ENCODE results near the gene ZNF613.
"Not testable (repeated sequence)": the region's sequence is repeated elsewhere in the genome, so short reads cannot be mapped to it uniquely, and the experiment has no call there.

The ZNF613 gene

DNA sequence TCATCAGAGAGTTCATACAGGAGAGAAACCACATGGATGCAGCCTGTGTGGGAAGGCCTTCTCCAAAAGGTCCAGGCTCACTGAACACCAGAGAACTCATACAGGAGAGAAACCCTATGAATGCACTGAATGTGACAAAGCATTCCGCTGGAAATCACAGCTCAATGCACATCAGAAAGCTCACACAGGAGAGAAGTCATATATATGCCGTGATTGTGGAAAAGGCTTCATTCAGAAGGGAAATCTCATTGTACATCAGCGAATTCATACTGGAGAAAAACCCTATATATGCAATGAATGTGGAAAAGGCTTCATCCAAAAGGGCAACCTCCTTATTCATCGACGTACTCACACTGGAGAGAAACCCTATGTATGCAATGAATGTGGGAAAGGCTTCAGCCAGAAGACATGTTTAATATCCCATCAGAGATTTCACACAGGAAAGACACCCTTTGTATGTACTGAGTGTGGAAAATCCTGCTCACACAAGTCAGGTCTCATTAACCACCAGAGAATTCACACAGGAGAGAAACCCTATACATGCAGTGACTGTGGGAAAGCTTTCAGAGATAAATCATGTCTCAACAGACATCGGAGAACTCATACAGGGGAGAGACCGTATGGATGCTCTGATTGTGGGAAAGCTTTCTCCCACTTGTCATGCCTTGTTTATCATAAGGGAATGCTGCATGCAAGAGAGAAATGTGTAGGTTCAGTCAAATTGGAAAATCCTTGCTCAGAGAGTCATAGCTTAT lies 17.7 kb downstream of the ZNF613 start:
- DNase-seq, result no peak

DNA sequence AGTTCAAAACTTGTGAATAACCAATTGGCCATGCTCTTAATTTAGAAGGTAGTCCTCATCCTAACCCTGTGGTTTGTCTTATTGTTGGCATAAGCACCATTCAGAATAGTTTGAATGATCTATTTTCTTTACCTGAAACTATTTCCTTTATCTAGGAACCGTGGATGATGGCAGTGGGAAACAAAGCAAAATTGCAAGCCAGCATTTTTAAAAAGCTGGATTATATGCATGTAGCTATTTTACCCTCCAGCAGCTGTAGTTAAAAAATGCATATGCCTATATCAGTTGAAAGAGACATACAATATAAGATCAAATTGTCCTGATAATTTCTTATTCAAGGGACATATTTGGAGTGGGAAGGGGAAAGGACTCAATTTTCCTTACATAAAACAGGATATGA lies 19.3 kb downstream of the ZNF613 start:
- no peak for DNase-seq

DNA sequence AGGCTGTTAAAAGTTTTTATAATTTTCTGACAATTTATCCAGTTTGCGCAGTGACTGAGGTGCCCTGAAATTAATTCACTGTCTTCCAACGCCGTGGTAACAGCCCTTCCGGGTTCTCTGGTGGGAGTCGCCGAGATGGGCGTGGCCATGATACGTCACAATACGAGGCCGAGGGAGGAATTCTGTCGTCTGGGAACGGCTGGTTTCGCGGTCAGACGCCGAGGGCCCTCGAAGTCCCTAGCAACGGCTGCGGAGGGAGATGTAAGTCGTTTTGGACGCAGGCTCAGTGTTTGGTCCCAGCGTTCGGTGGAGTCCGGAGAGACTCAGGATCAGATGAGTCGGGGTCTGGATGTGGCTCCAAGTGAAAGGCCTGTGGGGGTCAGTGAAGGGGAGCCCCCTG lies 21.7 kb downstream of the ZNF613 start:
- no peak for DNase-seq

DNA sequence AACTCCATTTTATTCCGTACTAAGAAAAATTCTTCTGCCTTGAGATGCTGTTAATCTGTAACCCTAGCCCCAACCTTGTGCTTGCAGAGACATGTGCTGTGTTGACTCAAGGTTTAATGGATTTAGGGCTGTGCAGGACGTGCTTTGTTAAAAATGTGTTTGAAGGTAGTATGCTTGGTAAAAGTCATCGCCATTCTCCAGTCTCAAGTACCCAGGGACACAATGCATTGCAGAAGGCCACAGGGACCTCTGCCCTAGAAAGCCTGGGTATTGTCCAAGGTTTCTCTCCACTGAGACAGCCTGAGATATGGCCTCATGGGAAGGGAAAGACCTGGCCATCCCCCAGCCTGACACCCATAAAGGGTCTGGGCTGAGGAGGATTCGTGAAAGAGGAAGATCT lies 30.6 kb downstream of the ZNF613 start:
- not testable (repeated sequence) for DNase-seq

DNA sequence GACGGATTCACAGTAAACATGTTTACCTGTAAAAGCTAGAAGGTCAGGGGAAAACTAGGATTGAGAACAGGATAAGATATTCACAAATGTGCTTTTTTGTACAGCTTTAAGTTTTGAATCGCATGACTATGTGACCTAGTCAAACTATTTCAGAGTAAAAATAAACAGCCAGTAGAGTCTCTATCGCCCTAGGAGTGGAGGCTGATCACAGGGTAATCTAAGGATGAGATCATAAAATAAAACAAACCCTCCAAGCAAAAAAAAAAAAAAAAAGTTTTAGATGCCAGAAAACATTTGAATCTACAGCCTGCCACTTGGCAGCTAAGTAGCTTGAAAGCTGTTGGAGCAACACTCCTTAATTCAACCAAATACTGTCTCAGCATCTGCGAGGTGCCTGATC lies 32.5 kb downstream of the ZNF613 start:
- no peak for DNase-seq

DNA sequence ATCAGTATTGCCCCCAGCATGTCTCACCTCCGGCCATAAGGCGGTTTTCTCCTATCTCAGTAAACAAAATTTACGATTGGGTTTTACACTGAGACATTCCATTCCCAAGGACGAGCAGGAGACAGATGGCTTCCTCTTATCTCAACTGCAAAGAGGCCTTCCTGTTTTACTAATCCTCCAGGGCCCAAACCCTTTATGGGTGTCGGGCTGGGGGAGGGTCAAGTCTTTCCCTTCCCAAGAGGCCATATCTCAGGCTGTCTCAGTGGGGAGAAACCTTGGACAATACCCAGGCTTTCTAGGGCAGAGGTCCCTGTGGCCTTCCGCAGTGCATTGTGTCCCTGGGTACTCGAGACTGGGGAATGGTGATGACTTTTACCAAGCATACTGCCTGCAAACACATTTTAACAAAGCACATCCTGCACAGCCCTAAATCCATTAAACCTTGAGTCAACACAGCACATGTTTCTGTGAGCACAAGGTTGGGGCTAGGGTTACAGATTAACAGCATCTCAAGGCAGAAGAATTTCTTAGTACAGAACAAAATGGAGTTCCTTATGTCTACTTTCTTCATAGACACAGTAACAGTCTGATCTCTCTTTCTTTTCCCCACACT lies 33.5 kb downstream of the ZNF613 start:
- not testable (repeated sequence) for DNase-seq

DNA sequence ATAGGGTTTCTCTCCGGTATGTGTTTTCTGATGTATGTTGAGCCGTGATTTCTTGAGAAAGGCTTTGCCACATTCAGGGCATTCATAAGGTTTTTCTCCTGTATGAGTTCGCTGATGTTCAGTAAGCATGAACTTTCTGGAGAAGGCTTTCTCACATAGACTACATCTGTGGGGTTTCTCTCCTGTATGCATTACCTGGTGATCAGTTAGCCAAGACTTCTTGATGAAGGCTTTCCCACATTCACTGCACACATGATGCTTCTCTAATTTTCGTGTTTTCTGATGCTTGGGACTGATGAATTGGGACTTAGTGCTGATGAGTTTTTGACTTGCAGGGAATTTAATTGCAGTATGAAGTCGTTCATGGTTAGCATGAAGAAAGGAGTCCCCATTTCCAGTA lies 38.3 kb downstream of the ZNF613 start:
- DNase-seq, result no peak

DNA sequence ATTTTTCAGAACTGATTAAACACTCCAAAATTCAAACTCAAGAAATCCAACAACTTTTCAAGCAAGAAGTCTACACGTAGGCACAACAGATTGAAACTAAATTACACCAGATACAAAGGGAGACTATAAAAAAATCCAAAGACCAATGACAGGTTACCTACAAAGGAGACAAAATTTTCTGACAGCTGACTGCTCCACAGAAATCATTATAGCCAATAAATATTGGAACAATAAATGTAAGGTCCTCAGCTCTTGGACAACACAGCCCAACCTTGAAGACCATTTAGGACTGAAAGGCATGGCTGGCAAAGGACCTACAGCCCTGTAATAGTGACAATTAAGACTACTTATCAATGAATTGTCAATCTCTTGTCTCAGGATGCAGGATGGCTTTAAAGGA lies 43.4 kb downstream of the ZNF613 start:
- no peak for DNase-seq

DNA sequence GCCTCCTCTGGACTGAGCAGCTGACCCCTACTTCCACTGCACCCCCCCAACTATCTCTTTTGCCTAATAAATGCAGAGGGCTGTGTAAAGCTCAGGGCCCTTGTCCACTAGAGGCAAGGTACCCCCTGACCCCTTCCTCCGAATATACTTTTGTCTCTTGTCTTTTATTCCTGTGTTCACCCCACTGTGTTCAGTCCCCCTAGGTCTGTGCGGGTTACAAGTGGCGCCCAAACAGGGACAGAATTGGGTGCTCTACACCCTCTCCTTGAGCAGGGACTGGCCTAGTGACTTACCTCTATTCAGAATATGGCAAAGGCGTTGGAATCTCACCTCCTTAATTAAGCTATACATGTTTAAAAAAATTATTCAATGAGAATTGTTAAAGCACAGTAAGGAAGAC lies 44.4 kb downstream of the ZNF613 start:
- no peak for DNase-seq

DNA sequence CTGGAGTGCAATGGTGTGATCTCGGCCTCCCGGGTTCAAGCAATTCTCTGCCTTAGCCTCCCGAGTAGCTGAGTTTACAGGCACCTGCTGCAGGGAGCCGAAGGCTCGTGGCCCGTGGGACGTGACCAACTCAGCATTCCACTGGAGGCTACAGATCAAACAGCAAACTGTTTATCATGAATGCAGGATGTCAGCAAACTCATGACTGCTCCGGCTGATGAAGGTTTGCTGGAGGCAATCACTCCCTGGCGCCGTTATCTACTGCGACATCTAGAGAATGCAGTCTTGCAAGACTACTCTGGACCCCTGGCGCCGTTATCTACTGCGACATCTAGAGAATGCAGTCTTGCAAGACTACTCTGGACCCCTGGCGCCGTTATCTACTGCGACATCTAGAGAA lies 48.5 kb downstream of the ZNF613 start:
- DNase-seq, result not testable (repeated sequence)

DNA sequence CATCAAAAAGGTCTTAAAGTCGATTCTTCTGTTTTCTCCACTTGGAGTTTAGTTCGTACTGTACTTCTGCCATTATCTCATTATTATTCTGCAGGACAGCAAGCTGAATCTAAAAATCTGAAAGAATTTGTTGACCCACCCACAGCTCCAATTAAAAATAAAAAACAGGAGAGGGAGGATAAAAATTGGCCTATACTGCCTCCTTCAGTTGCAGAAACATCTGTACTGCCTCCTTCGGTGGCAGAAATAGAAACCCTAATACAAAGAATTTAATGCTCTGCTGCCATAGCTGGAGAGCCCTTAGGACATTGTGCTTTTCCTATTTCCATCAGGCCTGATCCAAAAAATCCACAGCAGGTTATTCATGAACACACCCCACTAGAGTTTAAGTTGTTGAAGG lies 49.6 kb downstream of the ZNF613 start:
- DNase-seq, result no peak

DNA sequence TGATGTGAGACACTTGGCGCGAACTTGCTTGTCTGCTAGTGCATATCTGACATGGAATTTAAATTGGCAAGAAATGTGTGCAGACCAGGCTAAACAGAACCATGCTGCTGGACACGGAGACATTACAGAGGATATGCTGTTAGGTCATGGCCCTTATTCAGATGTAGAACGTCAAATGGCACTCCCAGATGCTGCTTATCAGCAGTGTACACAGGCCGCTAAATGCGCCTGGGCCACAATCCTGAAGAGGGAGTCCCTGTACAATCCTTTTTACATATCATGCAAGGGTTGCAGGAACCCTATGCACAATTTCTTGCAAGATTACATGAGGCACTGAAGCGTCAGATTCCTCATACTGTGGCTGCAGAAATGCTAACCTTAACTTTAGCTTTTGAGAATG lies 50.1 kb downstream of the ZNF613 start:
- DNase-seq, result no peak

DNA sequence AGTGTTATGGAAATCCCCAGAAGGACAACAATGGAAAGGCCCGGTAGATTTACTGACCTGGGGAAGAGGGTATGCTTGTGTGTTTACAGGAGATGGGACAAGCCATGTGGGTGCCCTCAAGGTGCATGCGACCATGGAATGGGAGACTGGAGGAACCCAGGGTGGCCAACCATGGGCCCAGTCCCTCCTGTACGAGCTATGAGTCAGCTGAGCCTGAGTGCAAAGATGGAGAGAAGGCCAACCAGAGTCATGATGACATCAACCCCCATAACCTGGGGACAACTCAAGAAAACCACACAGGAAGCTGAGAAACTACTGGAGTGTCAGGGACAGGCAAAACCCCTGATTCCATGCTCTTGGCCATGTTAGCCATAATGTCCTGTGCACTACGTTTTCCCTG lies 51.6 kb downstream of the ZNF613 start:
- DNase-seq, result no peak

DNA sequence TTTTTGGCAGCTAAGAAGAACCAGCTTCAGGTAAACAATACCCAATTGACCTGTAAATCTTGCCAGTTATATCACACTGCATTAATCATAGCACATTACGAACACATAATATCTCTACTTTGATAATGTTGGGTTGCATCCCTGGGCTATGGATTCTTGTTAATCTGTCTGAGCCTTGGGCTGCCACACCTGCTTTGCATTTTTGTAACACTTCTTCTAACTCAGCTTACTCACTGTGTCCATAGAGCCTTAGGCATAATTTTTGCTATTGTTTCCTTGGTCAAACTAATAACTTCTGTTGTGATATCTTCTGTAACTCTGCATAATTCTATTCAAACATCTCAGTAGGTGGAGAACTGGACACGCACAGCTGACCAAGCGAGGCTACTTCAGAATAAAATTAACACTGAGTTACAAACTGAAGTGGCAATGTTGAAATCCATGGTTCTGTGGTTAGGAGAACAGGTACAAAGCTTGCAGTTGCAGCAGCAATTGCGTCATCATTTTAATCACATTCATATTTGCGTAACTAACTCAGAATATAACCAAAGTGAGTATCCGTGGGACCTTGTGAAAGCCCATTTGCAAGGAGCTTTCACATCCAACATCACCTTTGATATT lies 53.0 kb downstream of the ZNF613 start:
- DNase-seq, result no peak

DNA sequence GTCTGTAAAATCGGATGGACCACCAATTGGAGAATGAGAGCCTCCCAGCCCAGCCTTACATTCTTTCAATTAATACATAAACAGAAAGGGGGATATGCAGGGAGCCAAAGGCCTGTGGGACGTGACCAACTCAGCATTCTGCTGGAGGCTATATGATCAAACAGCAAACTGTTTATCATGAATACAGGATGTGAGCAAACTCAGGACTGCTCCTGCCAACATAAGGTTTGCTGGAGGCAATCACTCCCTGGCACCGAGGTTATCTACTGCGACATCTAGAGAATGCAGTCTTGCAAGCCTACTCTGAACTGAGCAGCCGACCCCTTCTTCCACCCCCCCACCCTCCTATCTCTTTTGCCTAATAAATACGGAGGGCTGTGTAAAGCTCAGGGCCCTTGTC lies 53.7 kb downstream of the ZNF613 start:
- DNase-seq, result not testable (repeated sequence)

DNA sequence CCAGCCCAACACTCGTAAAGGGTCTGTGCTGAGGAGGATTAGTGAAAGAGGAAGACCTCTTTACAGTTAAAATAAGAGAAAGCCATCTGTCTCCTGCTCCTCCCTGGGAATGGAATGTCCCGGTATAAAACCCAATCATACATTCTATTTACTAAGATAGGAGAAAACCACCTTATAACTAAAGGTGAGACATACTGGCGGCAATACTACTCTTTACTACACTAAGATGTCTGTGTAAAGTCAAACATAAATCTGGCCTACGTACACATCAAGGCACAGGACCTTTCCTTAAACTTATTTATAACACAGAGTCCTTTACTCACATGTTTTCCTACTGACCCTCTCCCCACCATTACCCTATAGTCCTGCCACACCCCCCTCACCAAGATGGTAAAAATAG lies 56.1 kb downstream of the ZNF613 start:
- no peak for DNase-seq

DNA sequence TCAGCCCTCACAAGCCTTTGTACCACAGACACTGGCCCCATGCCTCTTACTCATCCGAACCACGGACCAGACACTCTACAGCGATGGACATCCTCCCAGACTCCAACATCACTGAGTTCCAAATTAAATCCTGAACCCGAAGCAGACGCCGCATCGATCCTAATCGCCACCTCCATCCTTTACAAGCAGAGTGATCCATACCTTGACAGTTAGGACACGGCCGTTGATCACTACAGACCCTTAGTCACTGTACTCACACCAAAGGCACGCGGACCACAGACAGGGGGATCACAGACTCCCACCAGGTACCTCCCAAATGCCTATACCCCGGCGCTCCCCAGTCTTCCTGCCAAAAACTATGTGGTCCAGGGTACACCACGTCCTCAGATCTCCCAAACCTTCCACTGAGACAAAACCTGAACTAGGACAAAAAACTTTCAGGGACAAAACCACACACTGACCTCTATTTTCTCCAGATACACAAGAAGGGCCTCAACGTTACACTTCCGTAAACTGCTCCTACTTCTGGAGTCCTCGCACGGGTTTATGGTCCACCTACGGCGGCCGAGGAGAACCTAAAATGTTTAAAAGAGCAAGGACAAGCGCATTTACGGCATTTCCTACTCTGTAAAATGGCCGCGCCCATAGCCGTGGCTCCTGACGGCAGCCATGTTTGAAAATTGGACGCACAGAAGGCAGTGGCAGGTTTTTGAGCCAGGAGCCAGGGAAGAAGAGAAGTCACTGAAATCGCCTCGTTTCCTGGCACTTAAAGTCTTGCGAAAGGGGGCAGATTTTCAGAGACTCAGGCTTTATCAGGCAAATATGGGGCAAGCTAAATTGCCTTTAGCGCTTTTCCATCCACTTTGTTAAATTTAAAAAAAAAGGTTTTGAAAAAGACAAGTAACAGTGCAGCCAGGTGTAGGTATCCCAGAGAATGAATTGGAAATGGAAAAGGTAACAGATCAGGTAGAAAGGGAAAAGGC lies 59.3 kb downstream of the ZNF613 start, which contains the start of gene ZNF350:
ZNF350 (minus strand) TSS at position 532 of the 983 bp plus-strand sequence. CDS start 12,480 bp downstream, outside the sequence.
- peak; percentile 93 for DNase-seq

DNA sequence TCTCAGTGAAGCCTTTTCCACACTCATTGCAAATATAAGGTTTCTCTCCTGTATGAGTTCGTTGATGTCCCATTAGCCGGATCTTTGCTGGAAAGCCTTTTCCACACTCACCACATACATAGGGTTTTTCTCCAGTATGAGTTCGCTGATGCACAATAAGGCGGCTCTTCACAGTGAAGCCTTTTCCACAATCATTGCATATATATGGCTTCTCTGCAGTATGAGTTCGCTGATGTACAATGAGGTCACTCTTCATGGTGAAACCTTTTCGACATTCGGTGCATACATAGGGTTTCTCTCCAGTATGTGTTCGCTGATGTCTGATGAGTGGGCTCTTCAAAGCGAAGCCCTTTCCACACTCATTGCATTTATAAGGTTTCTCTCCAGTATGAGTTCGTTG lies 66.2 kb downstream of the ZNF613 start:
- no peak for DNase-seq

DNA sequence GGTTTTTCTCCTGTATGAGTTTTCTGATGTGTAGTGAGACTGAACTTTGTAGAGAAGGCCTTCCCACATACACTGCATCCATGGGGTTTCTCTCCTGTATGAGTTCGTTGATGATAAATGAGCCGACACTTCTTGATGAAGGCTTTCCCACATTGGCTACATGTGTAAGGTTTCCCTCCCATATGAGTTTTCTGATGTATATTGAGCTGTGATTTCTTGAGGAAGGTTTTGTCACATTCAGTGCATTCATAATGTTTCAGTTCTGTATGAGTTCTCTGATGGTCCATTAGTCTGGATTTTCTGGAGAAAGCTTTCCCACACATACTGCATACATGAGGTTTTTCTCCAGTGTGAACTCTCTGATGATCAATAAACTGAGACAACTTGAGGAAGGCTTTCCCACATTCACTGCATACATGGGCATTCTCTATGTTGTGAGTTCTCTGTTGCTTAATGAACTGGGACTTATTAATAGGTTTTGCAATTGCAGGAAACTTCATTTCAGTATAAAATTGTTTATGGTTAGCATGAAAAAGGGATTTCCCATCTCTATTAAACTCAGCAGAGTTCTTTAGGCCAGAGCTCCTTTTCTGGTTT lies 66.9 kb downstream of the ZNF613 start:
- DNase-seq, result no peak

Measured in CD4-positive, alpha-beta T cell treated with Interleukin-15 for 1 hour (primary cell).